ENCODE results near the gene CMTR1.

DNA sequence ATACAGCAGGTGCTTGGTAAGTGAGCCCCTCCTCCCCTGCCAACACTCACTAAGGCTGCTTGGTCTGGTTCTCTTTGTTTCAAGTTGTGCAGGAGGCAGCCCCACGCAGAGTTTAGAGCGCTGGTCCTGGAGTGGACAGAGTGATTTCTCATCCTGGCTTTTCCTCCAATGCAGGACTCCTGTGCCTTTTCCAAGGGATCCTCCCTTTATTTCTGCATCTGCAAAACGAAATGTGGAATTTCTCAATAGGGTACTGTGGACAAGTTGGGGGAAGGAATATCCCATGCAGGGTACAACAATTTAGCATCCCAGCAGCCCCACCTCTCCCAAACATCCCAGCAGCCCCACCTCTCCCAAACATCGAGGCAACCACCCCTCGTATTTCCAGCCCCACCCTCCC is 97.3 kb downstream of the CMTR1 start:
- TF ChIP-seq EZH2 (IDR thresholded peaks at IDR 0.05; ENCODE audit: borderline replicate concordance, insufficient read depth, low read length, poor library complexity, severe bottlenecking) (no peak), EP300 (conservative IDR thresholded peaks at IDR 0.05; ENCODE audit: poor library complexity, severe bottlenecking) (no peak), MXI1 (conservative IDR thresholded peaks at IDR 0.05; ENCODE audit: poor library complexity, severe bottlenecking) (no peak), POLR2AphosphoS5 (IDR thresholded peaks at IDR 0.05) (no peak), SMC3 (conservative IDR thresholded peaks at IDR 0.05; ENCODE audit: poor library complexity) (no peak), TAF1 (IDR thresholded peaks at IDR 0.05; ENCODE audit: low read depth) (no peak), RAD21 (conservative IDR thresholded peaks at IDR 0.05) (no peak)
- TF ChIP-seq, protein P1, sequence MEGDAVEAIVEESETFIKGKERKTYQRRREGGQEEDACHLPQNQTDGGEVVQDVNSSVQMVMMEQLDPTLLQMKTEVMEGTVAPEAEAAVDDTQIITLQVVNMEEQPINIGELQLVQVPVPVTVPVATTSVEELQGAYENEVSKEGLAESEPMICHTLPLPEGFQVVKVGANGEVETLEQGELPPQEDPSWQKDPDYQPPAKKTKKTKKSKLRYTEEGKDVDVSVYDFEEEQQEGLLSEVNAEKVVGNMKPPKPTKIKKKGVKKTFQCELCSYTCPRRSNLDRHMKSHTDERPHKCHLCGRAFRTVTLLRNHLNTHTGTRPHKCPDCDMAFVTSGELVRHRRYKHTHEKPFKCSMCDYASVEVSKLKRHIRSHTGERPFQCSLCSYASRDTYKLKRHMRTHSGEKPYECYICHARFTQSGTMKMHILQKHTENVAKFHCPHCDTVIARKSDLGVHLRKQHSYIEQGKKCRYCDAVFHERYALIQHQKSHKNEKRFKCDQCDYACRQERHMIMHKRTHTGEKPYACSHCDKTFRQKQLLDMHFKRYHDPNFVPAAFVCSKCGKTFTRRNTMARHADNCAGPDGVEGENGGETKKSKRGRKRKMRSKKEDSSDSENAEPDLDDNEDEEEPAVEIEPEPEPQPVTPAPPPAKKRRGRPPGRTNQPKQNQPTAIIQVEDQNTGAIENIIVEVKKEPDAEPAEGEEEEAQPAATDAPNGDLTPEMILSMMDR (IDR thresholded peaks at IDR 0.05; ENCODE audit: poor library complexity, severe bottlenecking), result no peak
- TF ChIP-seq, protein P2, sequence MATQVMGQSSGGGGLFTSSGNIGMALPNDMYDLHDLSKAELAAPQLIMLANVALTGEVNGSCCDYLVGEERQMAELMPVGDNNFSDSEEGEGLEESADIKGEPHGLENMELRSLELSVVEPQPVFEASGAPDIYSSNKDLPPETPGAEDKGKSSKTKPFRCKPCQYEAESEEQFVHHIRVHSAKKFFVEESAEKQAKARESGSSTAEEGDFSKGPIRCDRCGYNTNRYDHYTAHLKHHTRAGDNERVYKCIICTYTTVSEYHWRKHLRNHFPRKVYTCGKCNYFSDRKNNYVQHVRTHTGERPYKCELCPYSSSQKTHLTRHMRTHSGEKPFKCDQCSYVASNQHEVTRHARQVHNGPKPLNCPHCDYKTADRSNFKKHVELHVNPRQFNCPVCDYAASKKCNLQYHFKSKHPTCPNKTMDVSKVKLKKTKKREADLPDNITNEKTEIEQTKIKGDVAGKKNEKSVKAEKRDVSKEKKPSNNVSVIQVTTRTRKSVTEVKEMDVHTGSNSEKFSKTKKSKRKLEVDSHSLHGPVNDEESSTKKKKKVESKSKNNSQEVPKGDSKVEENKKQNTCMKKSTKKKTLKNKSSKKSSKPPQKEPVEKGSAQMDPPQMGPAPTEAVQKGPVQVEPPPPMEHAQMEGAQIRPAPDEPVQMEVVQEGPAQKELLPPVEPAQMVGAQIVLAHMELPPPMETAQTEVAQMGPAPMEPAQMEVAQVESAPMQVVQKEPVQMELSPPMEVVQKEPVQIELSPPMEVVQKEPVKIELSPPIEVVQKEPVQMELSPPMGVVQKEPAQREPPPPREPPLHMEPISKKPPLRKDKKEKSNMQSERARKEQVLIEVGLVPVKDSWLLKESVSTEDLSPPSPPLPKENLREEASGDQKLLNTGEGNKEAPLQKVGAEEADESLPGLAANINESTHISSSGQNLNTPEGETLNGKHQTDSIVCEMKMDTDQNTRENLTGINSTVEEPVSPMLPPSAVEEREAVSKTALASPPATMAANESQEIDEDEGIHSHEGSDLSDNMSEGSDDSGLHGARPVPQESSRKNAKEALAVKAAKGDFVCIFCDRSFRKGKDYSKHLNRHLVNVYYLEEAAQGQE (IDR thresholded peaks at IDR 0.05; ENCODE audit: borderline replicate concordance), result no peak

Data from neural cell (in vitro differentiated cells).